Measurements from ENCODE around the gene CABCOCO1.

DNA sequence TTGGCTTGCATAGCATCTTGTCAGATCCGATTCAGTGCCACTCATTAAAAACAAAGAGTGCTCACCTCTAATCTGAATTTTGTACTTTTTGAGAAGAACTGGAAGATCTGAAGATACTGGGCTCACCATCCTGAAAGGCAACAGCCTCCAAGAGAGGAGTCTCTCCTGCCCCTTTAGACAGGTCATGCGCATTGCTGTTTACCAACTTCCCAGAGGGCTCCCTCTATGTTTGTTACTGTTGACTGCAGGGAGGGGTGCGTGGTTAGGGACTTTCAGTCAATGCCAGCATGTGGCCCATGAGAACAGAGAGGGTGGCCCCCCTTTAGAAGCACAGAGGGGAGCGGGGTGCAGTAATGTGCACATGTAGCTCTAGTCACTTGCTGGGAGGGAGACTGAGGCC, 33.2 kb upstream of the CABCOCO1 start:
- TF ChIP-seq, protein P1, sequence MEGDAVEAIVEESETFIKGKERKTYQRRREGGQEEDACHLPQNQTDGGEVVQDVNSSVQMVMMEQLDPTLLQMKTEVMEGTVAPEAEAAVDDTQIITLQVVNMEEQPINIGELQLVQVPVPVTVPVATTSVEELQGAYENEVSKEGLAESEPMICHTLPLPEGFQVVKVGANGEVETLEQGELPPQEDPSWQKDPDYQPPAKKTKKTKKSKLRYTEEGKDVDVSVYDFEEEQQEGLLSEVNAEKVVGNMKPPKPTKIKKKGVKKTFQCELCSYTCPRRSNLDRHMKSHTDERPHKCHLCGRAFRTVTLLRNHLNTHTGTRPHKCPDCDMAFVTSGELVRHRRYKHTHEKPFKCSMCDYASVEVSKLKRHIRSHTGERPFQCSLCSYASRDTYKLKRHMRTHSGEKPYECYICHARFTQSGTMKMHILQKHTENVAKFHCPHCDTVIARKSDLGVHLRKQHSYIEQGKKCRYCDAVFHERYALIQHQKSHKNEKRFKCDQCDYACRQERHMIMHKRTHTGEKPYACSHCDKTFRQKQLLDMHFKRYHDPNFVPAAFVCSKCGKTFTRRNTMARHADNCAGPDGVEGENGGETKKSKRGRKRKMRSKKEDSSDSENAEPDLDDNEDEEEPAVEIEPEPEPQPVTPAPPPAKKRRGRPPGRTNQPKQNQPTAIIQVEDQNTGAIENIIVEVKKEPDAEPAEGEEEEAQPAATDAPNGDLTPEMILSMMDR (IDR thresholded peaks at IDR 0.05), result no peak
- no peak for TF ChIP-seq EP300 (IDR thresholded peaks at IDR 0.05; ENCODE audit: borderline replicate concordance in 1 of 2, low read depth in 1 of 2, low read length in 1 of 2)
